Sigmoid colon (tissue), 4 donors: ENCODE results near the gene NKPD1.

ENCODE experiments used
- EP300 ChIP-seq, 4 donors: sonication (generic); formaldehyde crosslinking; IDR thresholded peaks; one replicate each; pipeline ENCODE4 v1.6.1; 2017; ENCODE audit warnings: antibody characterized with exemption in 4 of 4
- POLR2A ChIP-seq, 2 donors: fragments of 450-650 bp; IDR thresholded peaks; one replicate each; pipeline ENCODE4 v1.6.1; 2016; ENCODE audit warnings: antibody characterized with exemption in 2 of 2, mild to moderate bottlenecking in 2 of 2, moderate library complexity in 2 of 2
- POLR2AphosphoS5 ChIP-seq, 4 donors: sonication (generic); formaldehyde crosslinking; IDR thresholded peaks; one replicate each; pipeline ENCODE4 v1.6.1; 2017; ENCODE audit warnings: antibody characterized with exemption in 4 of 4
- TF ChIP-seq, protein P1 (sequence below), 4 experiments: fragments of 450-650 bp in 3 of 4; fragments of 200-600 bp in 1 of 4; IDR thresholded peaks; one replicate each; pipeline ENCODE4 v1.5.1; 2016 to 2019; ENCODE audit warnings: antibody characterized with exemption in 4 of 4, mild to moderate bottlenecking in 3 of 4, moderate library complexity in 2 of 4

DNA sequence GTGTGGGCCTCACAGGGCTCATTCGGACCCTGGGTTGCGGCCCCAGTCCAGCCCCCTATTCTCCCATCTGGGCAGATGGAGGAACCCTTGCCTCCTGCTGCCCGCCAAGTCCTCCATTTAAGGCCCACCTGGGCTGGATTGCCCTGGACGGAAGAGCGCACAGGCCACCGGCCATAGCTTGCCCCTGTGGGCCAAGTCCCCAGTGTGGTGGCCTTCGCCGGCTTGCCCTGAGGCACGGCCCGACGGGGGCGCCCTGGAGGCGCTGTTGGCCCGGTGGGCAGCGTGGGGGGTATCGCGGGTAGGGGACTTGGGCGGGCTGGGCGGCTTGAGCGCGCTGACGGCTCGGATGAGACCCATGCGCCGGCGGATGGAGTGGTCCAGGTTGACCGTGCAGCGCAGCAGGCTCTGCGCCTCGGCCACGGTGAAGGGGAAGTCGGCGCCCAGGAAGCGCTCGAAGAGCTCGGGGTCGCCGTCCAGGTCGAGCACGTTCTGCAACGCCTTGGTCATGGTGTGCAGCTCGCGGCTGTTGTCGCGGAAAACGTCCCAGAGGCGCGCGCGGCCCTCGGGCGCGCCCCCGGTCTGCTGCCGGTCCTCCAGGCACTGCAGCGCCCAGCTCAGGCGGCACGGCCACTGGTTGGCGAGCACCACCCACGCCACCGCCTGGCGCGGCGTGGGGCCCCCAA is 8.8 kb downstream of the NKPD1 start:
- TF ChIP-seq, protein P1, sequence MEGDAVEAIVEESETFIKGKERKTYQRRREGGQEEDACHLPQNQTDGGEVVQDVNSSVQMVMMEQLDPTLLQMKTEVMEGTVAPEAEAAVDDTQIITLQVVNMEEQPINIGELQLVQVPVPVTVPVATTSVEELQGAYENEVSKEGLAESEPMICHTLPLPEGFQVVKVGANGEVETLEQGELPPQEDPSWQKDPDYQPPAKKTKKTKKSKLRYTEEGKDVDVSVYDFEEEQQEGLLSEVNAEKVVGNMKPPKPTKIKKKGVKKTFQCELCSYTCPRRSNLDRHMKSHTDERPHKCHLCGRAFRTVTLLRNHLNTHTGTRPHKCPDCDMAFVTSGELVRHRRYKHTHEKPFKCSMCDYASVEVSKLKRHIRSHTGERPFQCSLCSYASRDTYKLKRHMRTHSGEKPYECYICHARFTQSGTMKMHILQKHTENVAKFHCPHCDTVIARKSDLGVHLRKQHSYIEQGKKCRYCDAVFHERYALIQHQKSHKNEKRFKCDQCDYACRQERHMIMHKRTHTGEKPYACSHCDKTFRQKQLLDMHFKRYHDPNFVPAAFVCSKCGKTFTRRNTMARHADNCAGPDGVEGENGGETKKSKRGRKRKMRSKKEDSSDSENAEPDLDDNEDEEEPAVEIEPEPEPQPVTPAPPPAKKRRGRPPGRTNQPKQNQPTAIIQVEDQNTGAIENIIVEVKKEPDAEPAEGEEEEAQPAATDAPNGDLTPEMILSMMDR (IDR thresholded peaks at IDR 0.05), result no peak
- TF ChIP-seq POLR2A (IDR thresholded peaks at IDR 0.05) (no peak), POLR2AphosphoS5 (IDR thresholded peaks at IDR 0.05) (no peak), EP300 (IDR thresholded peaks at IDR 0.05) (no peak)
